Testis (tissue), 2 donors: Measurements from ENCODE around the gene SSRP1.

Experiments
- POLR2A ChIP-seq: fragments of 450-650 bp; IDR thresholded peaks from one replicate; pipeline ENCODE4 v1.6.1; 2017; ENCODE audit warnings: antibody characterized with exemption, mild to moderate bottlenecking, moderate library complexity
- TF ChIP-seq, protein P1 (sequence below), 3 experiments: fragments of 450-650 bp in 2 of 3; fragments of 200-600 bp in 1 of 3; sonication (generic) in 1 of 3; IDR thresholded peaks; one replicate each; pipeline ENCODE4 v1.5.1; 2016 to 2019; ENCODE audit warnings: antibody characterized with exemption in 3 of 3, mild to moderate bottlenecking in 2 of 3, moderate library complexity in 1 of 3

DNA sequence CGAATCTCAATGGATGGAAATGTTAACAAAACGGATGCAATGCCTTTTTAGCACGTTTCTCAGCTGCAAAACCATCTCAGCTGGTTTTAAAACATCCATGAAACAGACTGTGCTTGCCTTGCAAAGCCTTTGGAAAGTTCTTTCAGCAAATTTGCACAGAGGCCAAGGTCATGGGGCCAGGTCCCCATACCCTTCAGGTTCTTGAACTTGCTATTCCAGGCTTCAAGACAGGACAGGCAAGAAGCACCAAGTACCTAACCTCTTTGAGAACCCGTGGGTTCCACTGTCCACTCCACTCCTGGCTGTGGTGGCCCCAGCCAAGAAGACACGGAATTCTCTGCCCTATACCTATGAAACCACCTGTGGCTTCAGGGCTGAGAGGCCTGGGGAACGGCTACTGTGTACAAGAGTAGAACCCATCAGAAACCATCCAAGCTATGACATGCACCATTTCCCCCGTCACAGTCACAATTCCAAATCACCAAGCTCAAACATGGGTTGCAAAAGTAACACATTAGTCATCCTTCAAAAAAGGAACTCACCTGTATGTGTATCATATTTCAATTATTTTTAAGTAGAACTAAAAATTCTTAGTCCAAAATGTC lies 27.9 kb downstream of the SSRP1 start:
- TF ChIP-seq, protein P1, sequence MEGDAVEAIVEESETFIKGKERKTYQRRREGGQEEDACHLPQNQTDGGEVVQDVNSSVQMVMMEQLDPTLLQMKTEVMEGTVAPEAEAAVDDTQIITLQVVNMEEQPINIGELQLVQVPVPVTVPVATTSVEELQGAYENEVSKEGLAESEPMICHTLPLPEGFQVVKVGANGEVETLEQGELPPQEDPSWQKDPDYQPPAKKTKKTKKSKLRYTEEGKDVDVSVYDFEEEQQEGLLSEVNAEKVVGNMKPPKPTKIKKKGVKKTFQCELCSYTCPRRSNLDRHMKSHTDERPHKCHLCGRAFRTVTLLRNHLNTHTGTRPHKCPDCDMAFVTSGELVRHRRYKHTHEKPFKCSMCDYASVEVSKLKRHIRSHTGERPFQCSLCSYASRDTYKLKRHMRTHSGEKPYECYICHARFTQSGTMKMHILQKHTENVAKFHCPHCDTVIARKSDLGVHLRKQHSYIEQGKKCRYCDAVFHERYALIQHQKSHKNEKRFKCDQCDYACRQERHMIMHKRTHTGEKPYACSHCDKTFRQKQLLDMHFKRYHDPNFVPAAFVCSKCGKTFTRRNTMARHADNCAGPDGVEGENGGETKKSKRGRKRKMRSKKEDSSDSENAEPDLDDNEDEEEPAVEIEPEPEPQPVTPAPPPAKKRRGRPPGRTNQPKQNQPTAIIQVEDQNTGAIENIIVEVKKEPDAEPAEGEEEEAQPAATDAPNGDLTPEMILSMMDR (IDR thresholded peaks at IDR 0.05), result no peak
- no peak for TF ChIP-seq POLR2A
